ENCODE results near the gene ACSL6. TPM values are rescaled to one million over a fixed set of nuclear protein-coding genes. Genes with fewer than 3 reads are reported as not detected.

The ACSL6 gene
- total RNA-seq, 1 donor from 2014 or later, result 0.59 TPM

GRCh38 chr5:132012371-132013005 is 1.0 kb upstream of the ACSL6 start:
- Histone ChIP-seq H3K4me1 (peaks cover 10% of the 10 kb centered on the region), H3K9me3 (no peaks in the 10 kb centered on the region), H3K27ac (no peak overlapping the region), H3K36me3 (no peaks in the 10 kb centered on the region), H3K27me3 (ENCODE audit: low read depth) (peaks cover 37% of the 10 kb centered on the region), H3K4me3 (no peak overlapping the region)
- TF ChIP-seq CTCF (IDR thresholded peaks at IDR 0.05), result no peak
- peak in 1 of 2 donors; percentile 41 for ATAC-seq
- intact Hi-C loops (cut with DNase I), result no loop called here
- peak; percentile 51 for DNase-seq

- intact Hi-C loops (cut with DNase I), result no loop called here
- peaks cover 35% of the 10 kb centered on the region for H3K27me3 ChIP-seq (ENCODE audit: low read depth)
- no peak overlapping the region for H3K27ac ChIP-seq
- peak; percentile 50 for DNase-seq
- no peak for ATAC-seq
- no peaks in the 10 kb centered on the region for H3K36me3 ChIP-seq
- peaks cover 10% of the 10 kb centered on the region for H3K4me1 ChIP-seq
- TF ChIP-seq CTCF (IDR thresholded peaks at IDR 0.05), result no peak
- no peaks in the 10 kb centered on the region for H3K9me3 ChIP-seq
- peak overlapping the region; percentile 60 for H3K4me3 ChIP-seq
Measured at GRCh38 chr5:132010989-132011621, 353 bp downstream of the ACSL6 start.

- no peaks in the 10 kb centered on the region for H3K36me3 ChIP-seq
- DNase-seq, result no peak
- no peak for TF ChIP-seq CTCF (IDR thresholded peaks at IDR 0.05)
- H3K27me3 ChIP-seq (ENCODE audit: low read depth), result peaks cover 35% of the 10 kb centered on the region
- ATAC-seq, result no peak
- H3K4me3 ChIP-seq, result no peak overlapping the region
- no peak overlapping the region for H3K27ac ChIP-seq
- no peaks in the 10 kb centered on the region for H3K9me3 ChIP-seq
- intact Hi-C loops (cut with DNase I), result no loop called here
- peaks cover 10% of the 10 kb centered on the region for H3K4me1 ChIP-seq
Measured at GRCh38 chr5:132010645-132010988, 841 bp downstream of the ACSL6 start.

DNA sequence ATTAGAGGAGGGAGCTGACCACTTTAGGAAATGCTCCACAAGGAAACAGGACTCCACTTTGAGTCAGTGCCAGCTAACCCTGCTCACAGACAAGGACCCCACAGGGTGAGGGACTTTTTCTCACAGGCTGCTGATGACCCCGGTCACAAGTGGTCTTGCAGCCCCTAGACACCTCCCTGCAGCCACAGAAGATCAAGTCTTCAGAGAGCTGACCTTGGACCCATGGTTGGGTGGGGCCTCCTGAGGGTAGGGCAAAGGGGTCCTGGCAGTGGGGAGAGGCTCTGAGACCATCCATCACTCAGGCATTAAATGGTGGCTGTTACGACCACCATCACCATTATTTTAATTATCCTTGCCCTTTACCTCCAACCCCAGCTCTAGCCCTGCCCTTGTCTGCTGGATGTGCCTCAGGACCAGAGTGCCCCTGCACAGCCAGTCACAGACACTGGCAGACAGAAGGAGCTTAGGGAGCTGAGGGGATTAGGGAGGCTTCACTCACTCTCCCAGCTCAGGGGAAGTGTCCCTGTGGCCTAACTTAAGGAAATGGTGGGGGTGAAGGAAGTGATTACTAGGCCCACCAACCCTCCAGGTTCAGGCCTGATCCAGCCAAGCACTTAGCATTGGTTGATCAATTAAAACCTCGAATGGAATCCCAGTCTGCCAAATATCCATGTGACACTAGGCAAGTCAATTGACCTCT is 1.6 kb downstream of the ACSL6 start:
- Histone ChIP-seq H3K36me3 (no peaks in the 10 kb centered on the region), H3K9me3 (no peaks in the 10 kb centered on the region), H3K27ac (no peak overlapping the region), H3K4me1 (peaks cover 10% of the 10 kb centered on the region), H3K27me3 (ENCODE audit: low read depth) (peaks cover 35% of the 10 kb centered on the region), H3K4me3 (no peak overlapping the region)
- ATAC-seq (no peak), DNase-seq (peak; percentile 3)
- no peak for TF ChIP-seq CTCF (IDR thresholded peaks at IDR 0.05)
- intact Hi-C loops (cut with DNase I), result loop anchor here (5.0 kb wide), 1 partner anchor 418 kb away; no protein-coding TSS in a partner anchor

DNA sequence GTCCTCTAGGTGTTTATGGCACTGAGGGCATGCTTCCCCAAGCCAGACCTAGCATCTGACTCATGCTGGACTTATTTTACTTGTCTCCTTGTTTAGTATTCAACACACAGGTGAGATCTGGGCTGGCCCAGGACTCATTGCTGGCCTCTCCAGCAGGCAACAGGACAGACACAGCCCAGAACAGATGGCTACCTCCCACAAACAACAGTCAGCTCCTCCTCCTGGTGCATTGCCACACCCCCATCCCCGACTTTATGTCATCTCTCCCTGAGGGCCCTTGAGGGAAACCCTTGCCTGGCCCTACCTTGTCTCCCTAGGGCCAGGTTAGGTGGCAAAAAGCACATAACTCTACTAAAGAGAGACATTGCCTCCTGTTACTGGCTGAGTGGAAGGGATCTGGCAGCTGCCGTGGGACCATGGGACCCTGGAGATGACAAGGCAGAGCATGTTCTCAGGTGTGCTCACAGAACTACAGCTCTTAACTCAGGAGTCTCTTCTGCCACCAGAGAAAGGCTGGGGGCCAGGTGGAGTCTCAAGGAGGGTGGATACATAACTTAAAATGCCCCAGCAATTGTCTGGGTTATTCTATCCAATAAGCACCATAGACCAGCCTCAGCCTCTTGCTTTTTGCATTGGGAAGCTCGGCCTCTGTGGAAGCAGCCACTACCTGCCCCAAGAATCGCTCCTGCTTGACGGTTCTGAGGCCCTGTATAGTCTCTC is 2.3 kb downstream of the ACSL6 start:
- Histone ChIP-seq H3K9me3 (no peaks in the 10 kb centered on the region), H3K36me3 (no peaks in the 10 kb centered on the region), H3K4me3 (no peak overlapping the region), H3K27ac (no peak overlapping the region), H3K27me3 (ENCODE audit: low read depth) (peaks cover 30% of the 10 kb centered on the region), H3K4me1 (peaks cover 10% of the 10 kb centered on the region)
- peak; percentile 42 to 56 for ATAC-seq
- no peak for TF ChIP-seq CTCF (IDR thresholded peaks at IDR 0.05)
- intact Hi-C loops (cut with DNase I), result loop anchor here (5.0 kb wide), 1 partner anchor 417 kb away; no protein-coding TSS in a partner anchor
- peak; percentile 45 for DNase-seq

Measured in lower lobe of right lung (tissue), 2 donors.